ENCODE results near the gene TLR4.

TLR4 gene

GRCh38 chr9:117722108-117722761 lies 18.0 kb downstream of the TLR4 start:
- Histone ChIP-seq H3K9ac (ENCODE audit: low read depth in 1 of 2, low read length in 2 of 2) (no peak overlapping the region), H3K4me1 (ENCODE audit: control insufficient read depth in 2 of 2, insufficient read depth in 2 of 2, low read length in 2 of 2) (peaks cover 14 to 18% of the 10 kb centered on the region in 2 donors), H3K27me3 (ENCODE audit: control insufficient read depth in 2 of 2, insufficient read depth in 2 of 2, low read length in 2 of 2) (no peaks in the 10 kb centered on the region), H3K27ac (ENCODE audit: low read depth in 2 of 2, low read length in 2 of 2) (no peak overlapping the region), H3K36me3 (ENCODE audit: control insufficient read depth in 2 of 2, insufficient read depth in 2 of 2, low read length in 2 of 2) (no peaks in the 10 kb centered on the region), H3K4me3 (ENCODE audit: low read length in 2 of 2) (no peak overlapping the region), H3K9me3 (ENCODE audit: control insufficient read depth in 2 of 2, low read length in 2 of 2) (no peaks in the 10 kb centered on the region)

- no peak overlapping the region for H3K9ac ChIP-seq (ENCODE audit: low read depth in 1 of 2, low read length in 2 of 2)
- H3K36me3 ChIP-seq (ENCODE audit: control insufficient read depth in 2 of 2, insufficient read depth in 2 of 2, low read length in 2 of 2) = no peaks in the 10 kb centered on the region
- H3K4me3 ChIP-seq (ENCODE audit: low read length in 2 of 2) = no peak overlapping the region
- peaks cover 5 to 11% of the 10 kb centered on the region in 2 donors for H3K4me1 ChIP-seq (ENCODE audit: control insufficient read depth in 2 of 2, insufficient read depth in 2 of 2, low read length in 2 of 2)
- H3K27me3 ChIP-seq (ENCODE audit: control insufficient read depth in 2 of 2, insufficient read depth in 2 of 2, low read length in 2 of 2) = no peaks in the 10 kb centered on the region
- no peaks in the 10 kb centered on the region for H3K9me3 ChIP-seq (ENCODE audit: control insufficient read depth in 2 of 2, low read length in 2 of 2)
- no peak overlapping the region for H3K27ac ChIP-seq (ENCODE audit: low read depth in 2 of 2, low read length in 2 of 2)
These were observed 19.9 kb downstream of the TLR4 start for GRCh38 chr9:117723986-117724625.

GRCh38 chr9:117725426-117725887 lies 21.3 kb downstream of the TLR4 start:
- no peak overlapping the region for H3K9ac ChIP-seq (ENCODE audit: low read depth in 1 of 2, low read length in 2 of 2)
- H3K27ac ChIP-seq (ENCODE audit: low read depth in 2 of 2, low read length in 2 of 2) = no peak overlapping the region
- H3K4me3 ChIP-seq (ENCODE audit: low read length in 2 of 2) = no peak overlapping the region
- no peaks in the 10 kb centered on the region for H3K9me3 ChIP-seq (ENCODE audit: control insufficient read depth in 2 of 2, low read length in 2 of 2)
- H3K36me3 ChIP-seq (ENCODE audit: control insufficient read depth in 2 of 2, insufficient read depth in 2 of 2, low read length in 2 of 2) = no peaks in the 10 kb centered on the region
- peaks cover 2 to 11% of the 10 kb centered on the region in 2 donors for H3K4me1 ChIP-seq (ENCODE audit: control insufficient read depth in 2 of 2, insufficient read depth in 2 of 2, low read length in 2 of 2)
- H3K27me3 ChIP-seq (ENCODE audit: control insufficient read depth in 2 of 2, insufficient read depth in 2 of 2, low read length in 2 of 2) = no peaks in the 10 kb centered on the region

GRCh38 chr9:117729375-117729774 lies 25.2 kb downstream of the TLR4 start:
- Histone ChIP-seq H3K27me3 (ENCODE audit: control insufficient read depth in 2 of 2, insufficient read depth in 2 of 2, low read length in 2 of 2) (no peaks in the 10 kb centered on the region), H3K9ac (ENCODE audit: low read depth in 1 of 2, low read length in 2 of 2) (no peak overlapping the region), H3K9me3 (ENCODE audit: control insufficient read depth in 2 of 2, low read length in 2 of 2) (no peaks in the 10 kb centered on the region)

GRCh38 chr9:117732494-117732893 lies 28.3 kb downstream of the TLR4 start:
- Histone ChIP-seq H3K27ac (ENCODE audit: low read depth in 2 of 2, low read length in 2 of 2) (no peak overlapping the region), H3K9ac (ENCODE audit: low read depth in 1 of 2, low read length in 2 of 2) (no peak overlapping the region), H3K9me3 (ENCODE audit: control insufficient read depth in 2 of 2, low read length in 2 of 2) (no peaks in the 10 kb centered on the region), H3K4me1 (ENCODE audit: control insufficient read depth in 2 of 2, insufficient read depth in 2 of 2, low read length in 2 of 2) (peaks cover 0 to 15% of the 10 kb centered on the region in 2 donors), H3K36me3 (ENCODE audit: control insufficient read depth in 2 of 2, insufficient read depth in 2 of 2, low read length in 2 of 2) (no peaks in the 10 kb centered on the region), H3K4me3 (ENCODE audit: low read length in 2 of 2) (no peak overlapping the region), H3K27me3 (ENCODE audit: control insufficient read depth in 2 of 2, insufficient read depth in 2 of 2, low read length in 2 of 2) (no peaks in the 10 kb centered on the region)

More at GRCh38 chr9:117729375-117729774, 25.2 kb downstream of the TLR4 start:
- Histone ChIP-seq H3K27ac (ENCODE audit: low read depth in 2 of 2, low read length in 2 of 2) (no peak overlapping the region), H3K36me3 (ENCODE audit: control insufficient read depth in 2 of 2, insufficient read depth in 2 of 2, low read length in 2 of 2) (no peaks in the 10 kb centered on the region), H3K4me3 (ENCODE audit: low read length in 2 of 2) (no peak overlapping the region), H3K4me1 (ENCODE audit: control insufficient read depth in 2 of 2, insufficient read depth in 2 of 2, low read length in 2 of 2) (peaks cover 0 to 18% of the 10 kb centered on the region in 2 donors)

- Histone ChIP-seq H3K4me3 (ENCODE audit: low read length in 2 of 2) (no peak overlapping the region), H3K4me1 (ENCODE audit: control insufficient read depth in 2 of 2, insufficient read depth in 2 of 2, low read length in 2 of 2) (peaks cover 0 to 15% of the 10 kb centered on the region in 2 donors), H3K36me3 (ENCODE audit: control insufficient read depth in 2 of 2, insufficient read depth in 2 of 2, low read length in 2 of 2) (no peaks in the 10 kb centered on the region), H3K9me3 (ENCODE audit: control insufficient read depth in 2 of 2, low read length in 2 of 2) (no peaks in the 10 kb centered on the region), H3K27me3 (ENCODE audit: control insufficient read depth in 2 of 2, insufficient read depth in 2 of 2, low read length in 2 of 2) (no peaks in the 10 kb centered on the region), H3K9ac (ENCODE audit: low read depth in 1 of 2, low read length in 2 of 2) (no peak overlapping the region), H3K27ac (ENCODE audit: low read depth in 2 of 2, low read length in 2 of 2) (peak overlapping the region in 1 of 2 donors; percentile 51)
These were observed 29.3 kb downstream of the TLR4 start for GRCh38 chr9:117733465-117733864.

- Histone ChIP-seq H3K9me3 (ENCODE audit: control insufficient read depth in 2 of 2, low read length in 2 of 2) (no peaks in the 10 kb centered on the region), H3K4me1 (ENCODE audit: control insufficient read depth in 2 of 2, insufficient read depth in 2 of 2, low read length in 2 of 2) (peaks cover 0 to 15% of the 10 kb centered on the region in 2 donors), H3K4me3 (ENCODE audit: low read length in 2 of 2) (no peak overlapping the region), H3K36me3 (ENCODE audit: control insufficient read depth in 2 of 2, insufficient read depth in 2 of 2, low read length in 2 of 2) (no peaks in the 10 kb centered on the region), H3K27me3 (ENCODE audit: control insufficient read depth in 2 of 2, insufficient read depth in 2 of 2, low read length in 2 of 2) (no peaks in the 10 kb centered on the region), H3K9ac (ENCODE audit: low read depth in 1 of 2, low read length in 2 of 2) (no peak overlapping the region), H3K27ac (ENCODE audit: low read depth in 2 of 2, low read length in 2 of 2) (peak overlapping the region in 1 of 2 donors; percentile 51)
These were observed 29.9 kb downstream of the TLR4 start for GRCh38 chr9:117734082-117734481.

GRCh38 chr9:117734523-117735314 lies 30.5 kb downstream of the TLR4 start:
- H3K36me3 ChIP-seq (ENCODE audit: control insufficient read depth in 2 of 2, insufficient read depth in 2 of 2, low read length in 2 of 2) = no peaks in the 10 kb centered on the region
- no peaks in the 10 kb centered on the region for H3K9me3 ChIP-seq (ENCODE audit: control insufficient read depth in 2 of 2, low read length in 2 of 2)
- H3K27me3 ChIP-seq (ENCODE audit: control insufficient read depth in 2 of 2, insufficient read depth in 2 of 2, low read length in 2 of 2) = no peaks in the 10 kb centered on the region
- no peak overlapping the region for H3K9ac ChIP-seq (ENCODE audit: low read depth in 1 of 2, low read length in 2 of 2)
- H3K4me1 ChIP-seq (ENCODE audit: control insufficient read depth in 2 of 2, insufficient read depth in 2 of 2, low read length in 2 of 2) = peaks cover 0 to 15% of the 10 kb centered on the region in 2 donors
- H3K27ac ChIP-seq (ENCODE audit: low read depth in 2 of 2, low read length in 2 of 2) = no peak overlapping the region
- H3K4me3 ChIP-seq (ENCODE audit: low read length in 2 of 2) = no peak overlapping the region

GRCh38 chr9:117737721-117738226 lies 33.6 kb downstream of the TLR4 start:
- Histone ChIP-seq H3K27me3 (ENCODE audit: control insufficient read depth in 2 of 2, insufficient read depth in 2 of 2, low read length in 2 of 2) (no peaks in the 10 kb centered on the region), H3K4me1 (ENCODE audit: control insufficient read depth in 2 of 2, insufficient read depth in 2 of 2, low read length in 2 of 2) (peaks cover 0 to 12% of the 10 kb centered on the region in 2 donors), H3K9me3 (ENCODE audit: control insufficient read depth in 2 of 2, low read length in 2 of 2) (no peaks in the 10 kb centered on the region), H3K4me3 (ENCODE audit: low read length in 2 of 2) (no peak overlapping the region), H3K36me3 (ENCODE audit: control insufficient read depth in 2 of 2, insufficient read depth in 2 of 2, low read length in 2 of 2) (no peaks in the 10 kb centered on the region), H3K9ac (ENCODE audit: low read depth in 1 of 2, low read length in 2 of 2) (no peak overlapping the region), H3K27ac (ENCODE audit: low read depth in 2 of 2, low read length in 2 of 2) (no peak overlapping the region)

GRCh38 chr9:117739206-117739605 lies 35.0 kb downstream of the TLR4 start:
- Histone ChIP-seq H3K9me3 (ENCODE audit: control insufficient read depth in 2 of 2, low read length in 2 of 2) (no peaks in the 10 kb centered on the region), H3K27ac (ENCODE audit: low read depth in 2 of 2, low read length in 2 of 2) (no peak overlapping the region), H3K27me3 (ENCODE audit: control insufficient read depth in 2 of 2, insufficient read depth in 2 of 2, low read length in 2 of 2) (peaks cover under 1 to 1% of the 10 kb centered on the region in 2 donors), H3K36me3 (ENCODE audit: control insufficient read depth in 2 of 2, insufficient read depth in 2 of 2, low read length in 2 of 2) (no peaks in the 10 kb centered on the region), H3K9ac (ENCODE audit: low read depth in 1 of 2, low read length in 2 of 2) (no peak overlapping the region), H3K4me3 (ENCODE audit: low read length in 2 of 2) (no peak overlapping the region), H3K4me1 (ENCODE audit: control insufficient read depth in 2 of 2, insufficient read depth in 2 of 2, low read length in 2 of 2) (no peaks in the 10 kb centered on the region)

Measured in mucosa of rectum (tissue), 2 donors.